Coronary artery (tissue), 2 donors: Measurements from ENCODE around the gene DES.

ENCODE experiments used
- DNase-seq: peaks from one replicate; pipeline ENCODE4 v3.0.0-alpha.2; 2017; ENCODE audit warnings: low spot score
- H3K27ac ChIP-seq, 2 donors: fragments of 200-600 bp; sonication (generic); one replicate each; pipeline ENCODE4 v1.5.1; 2016 to 2019
- H3K4me3 ChIP-seq: fragments of 200-600 bp; sonication (generic); 2 replicates; pipeline ENCODE4 v1.5.1; 2016; ENCODE audit warnings: mild to moderate bottlenecking, moderate library complexity
- TF ChIP-seq, protein P1 (sequence below): fragments of 200-600 bp; sonication (generic); IDR thresholded peaks from one replicate; pipeline ENCODE4 v1.5.1; 2019; ENCODE audit warnings: antibody characterized with exemption

The DES gene

DNA sequence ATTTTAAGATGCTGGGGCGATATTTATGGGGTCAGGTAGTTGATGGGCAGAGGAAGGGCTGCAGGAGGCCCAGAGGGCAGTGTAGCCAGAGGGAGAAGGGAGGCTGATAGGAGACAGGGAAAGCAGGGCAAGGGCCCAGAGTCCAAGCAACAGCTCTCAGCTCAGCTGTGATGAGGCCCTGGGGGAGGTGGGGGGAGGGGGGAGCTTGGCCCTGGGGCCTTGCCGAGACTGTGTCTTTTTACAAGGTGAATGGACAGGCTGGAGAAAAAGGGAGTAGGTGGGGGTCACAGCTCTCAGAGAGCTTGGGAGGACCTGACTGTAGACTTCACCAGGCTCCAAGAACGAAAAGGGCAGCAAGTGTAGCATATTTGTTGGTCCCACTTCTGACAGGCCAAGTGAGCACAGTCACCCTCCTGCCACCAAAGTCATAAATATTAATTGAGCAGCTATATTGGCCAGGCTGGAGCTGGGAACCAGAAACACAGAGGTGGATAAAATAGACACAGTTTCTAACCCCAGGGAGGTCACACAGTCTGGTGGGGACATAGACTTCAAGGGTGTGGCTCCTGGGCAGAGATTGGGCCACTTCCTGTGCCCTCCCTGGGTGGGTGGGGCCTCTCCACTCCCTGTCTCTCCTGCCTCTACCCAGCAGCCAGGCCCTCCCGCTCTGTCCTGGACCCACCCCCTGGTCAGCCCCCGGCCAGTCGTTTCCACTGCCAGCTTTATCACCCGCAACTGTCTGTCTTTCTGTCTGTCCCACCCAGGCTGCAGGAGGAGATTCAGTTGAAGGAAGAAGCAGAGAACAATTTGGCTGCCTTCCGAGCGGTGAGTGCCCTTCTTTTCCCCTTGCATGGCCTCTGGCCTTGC, 1.4 kb downstream of the DES start:
- peak overlapping the region; percentile 54 to 95 for H3K27ac ChIP-seq
- peak overlapping the region; percentile 70 for H3K4me3 ChIP-seq
- DNase-seq: no peak
- TF ChIP-seq, protein P1, sequence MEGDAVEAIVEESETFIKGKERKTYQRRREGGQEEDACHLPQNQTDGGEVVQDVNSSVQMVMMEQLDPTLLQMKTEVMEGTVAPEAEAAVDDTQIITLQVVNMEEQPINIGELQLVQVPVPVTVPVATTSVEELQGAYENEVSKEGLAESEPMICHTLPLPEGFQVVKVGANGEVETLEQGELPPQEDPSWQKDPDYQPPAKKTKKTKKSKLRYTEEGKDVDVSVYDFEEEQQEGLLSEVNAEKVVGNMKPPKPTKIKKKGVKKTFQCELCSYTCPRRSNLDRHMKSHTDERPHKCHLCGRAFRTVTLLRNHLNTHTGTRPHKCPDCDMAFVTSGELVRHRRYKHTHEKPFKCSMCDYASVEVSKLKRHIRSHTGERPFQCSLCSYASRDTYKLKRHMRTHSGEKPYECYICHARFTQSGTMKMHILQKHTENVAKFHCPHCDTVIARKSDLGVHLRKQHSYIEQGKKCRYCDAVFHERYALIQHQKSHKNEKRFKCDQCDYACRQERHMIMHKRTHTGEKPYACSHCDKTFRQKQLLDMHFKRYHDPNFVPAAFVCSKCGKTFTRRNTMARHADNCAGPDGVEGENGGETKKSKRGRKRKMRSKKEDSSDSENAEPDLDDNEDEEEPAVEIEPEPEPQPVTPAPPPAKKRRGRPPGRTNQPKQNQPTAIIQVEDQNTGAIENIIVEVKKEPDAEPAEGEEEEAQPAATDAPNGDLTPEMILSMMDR: no peak

DNA sequence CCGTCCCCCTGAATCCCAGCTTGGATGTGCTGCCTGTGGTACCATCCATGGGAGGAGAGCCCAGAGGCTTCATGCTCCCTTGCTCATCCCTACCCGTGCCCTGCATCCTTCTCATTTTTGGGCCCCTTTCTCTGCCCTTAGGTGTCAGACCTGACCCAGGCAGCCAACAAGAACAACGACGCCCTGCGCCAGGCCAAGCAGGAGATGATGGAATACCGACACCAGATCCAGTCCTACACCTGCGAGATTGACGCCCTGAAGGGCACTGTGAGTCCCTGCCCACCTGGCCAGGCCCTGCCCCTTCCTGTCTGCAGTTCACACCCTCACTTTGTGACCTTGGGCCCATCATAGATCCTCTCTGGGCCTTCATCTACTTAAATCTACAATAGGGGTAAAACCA, 2.5 kb downstream of the DES start:
- no peak for DNase-seq
- H3K4me3 ChIP-seq: peak overlapping the region; percentile 70
- TF ChIP-seq, protein P1: no peak
- peak overlapping the region in 1 of 2 donors; percentile 95 for H3K27ac ChIP-seq

DNA sequence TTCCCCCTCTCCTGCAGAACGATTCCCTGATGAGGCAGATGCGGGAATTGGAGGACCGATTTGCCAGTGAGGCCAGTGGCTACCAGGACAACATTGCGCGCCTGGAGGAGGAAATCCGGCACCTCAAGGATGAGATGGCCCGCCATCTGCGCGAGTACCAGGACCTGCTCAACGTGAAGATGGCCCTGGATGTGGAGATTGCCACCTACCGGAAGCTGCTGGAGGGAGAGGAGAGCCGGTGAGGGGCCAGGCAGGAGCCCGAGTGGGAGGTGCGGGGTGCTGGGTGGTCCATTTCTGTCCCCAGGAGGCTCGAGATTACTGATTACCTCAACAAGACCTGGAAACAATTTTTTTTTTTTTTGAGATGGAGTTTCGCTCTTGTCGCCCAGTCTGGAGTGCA, 3.1 kb downstream of the DES start:
- H3K27ac ChIP-seq: peak overlapping the region in 1 of 2 donors; percentile 95
- peak overlapping the region; percentile 70 for H3K4me3 ChIP-seq

GRCh38 chr2:219422952-219423534, 4.9 kb downstream of the DES start:
- TF ChIP-seq, protein P1: no peak
- no peak for DNase-seq
- peak overlapping the region in 1 of 2 donors; percentile 44 for H3K27ac ChIP-seq
- H3K4me3 ChIP-seq: peak overlapping the region; percentile 32

More for the DNA sequence above, 3.1 kb downstream of the DES start:
- no peak for DNase-seq
- TF ChIP-seq, protein P1: no peak

- TF ChIP-seq, protein P1: no peak
- peak overlapping the region in 1 of 2 donors; percentile 63 for H3K27ac ChIP-seq
- no peak overlapping the region for H3K4me3 ChIP-seq
- DNase-seq: no peak
Observed at GRCh38 chr2:219423652-219424377, 5.6 kb downstream of the DES start.

DNA sequence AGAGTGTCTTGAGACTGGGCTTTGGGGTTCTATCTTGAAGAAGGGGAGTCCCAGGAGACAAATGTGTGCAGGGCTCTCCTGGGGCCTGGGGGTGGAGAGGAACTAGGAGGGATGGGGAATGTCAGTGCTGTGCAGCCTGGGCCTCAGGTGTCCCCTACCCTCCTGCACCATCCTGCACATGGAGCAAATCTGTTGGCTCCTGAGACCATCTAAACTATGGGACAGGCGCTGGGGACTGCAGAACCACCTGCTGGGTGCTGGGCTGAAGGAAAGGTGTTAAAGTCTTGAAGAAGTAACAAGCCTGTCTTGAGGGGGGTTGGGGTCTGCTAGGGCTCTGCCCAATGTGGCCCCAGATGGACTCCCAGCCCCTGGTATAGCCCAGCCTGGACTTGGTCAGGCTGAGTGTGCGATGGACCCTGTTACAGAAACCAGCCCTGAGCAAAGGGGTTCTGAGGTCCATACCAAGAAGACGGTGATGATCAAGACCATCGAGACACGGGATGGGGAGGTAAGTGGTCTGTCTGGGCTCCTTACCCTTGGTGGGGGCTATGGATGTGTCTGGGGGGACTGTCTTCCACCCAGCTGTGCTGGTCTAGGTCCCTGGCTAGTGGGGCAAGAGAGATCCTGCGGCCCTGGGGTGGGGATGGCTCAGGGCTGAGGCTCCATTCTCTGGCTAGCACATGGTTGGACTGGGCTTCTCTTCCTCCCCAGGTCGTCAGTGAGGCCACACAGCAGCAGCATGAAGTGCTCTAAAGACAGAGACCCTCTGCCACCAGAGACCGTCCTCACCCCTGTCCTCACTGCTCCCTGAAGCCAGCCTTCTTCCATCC, 7.3 kb downstream of the DES start:
- DNase-seq: no peak
- TF ChIP-seq, protein P1: no peak
- Histone ChIP-seq H3K4me3 (no peak overlapping the region), H3K27ac (peak overlapping the region in 1 of 2 donors; percentile 26)
